GM18505 (cell line): Measurements from ENCODE around the gene WDPCP.
"Not testable (repeated sequence)": the region's sequence is repeated elsewhere in the genome, so short reads cannot be mapped to it uniquely, and the experiment has no call there.

Experiments used
- ATAC-seq: cut with Tn5 transposase; IDR thresholded peaks from one replicate; pipeline ENCODE4 v1.9.1; 2021; ENCODE audit not compliant: unreplicated experiment
- POLR2A ChIP-seq: IDR thresholded peaks from 4 replicates; pipeline ENCODE4 v1.6.1; 2011; ENCODE audit warnings: borderline replicate concordance; ENCODE audit not compliant: insufficient read depth, insufficient read length; ENCODE audit errors: extremely low read depth

The WDPCP gene

GRCh38 chr2:63104482-63104881, 483.8 kb downstream of the WDPCP start:
- TF ChIP-seq POLR2A = no peak

DNA sequence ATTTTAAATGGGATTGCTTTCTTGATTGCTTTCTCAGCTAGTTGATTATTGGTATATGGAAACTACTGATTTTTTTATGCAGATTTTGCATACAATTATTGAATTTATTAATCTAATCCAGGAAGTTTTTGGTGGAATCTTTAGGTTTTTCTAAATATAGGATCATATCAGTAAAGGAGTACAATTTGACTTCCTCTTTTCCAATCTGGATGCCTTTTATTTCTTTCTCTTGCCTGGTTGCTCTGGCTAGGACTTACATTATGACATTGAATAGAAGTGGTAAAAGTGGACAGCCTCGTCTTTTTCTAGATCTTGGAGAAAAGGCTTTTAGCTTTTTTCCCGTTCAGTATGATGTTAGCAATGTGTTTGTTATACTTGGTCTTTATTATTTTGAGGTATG, 486.3 kb downstream of the WDPCP start:
- ATAC-seq = no peak
- TF ChIP-seq POLR2A = no peak

More at GRCh38 chr2:63104482-63104881, 483.8 kb downstream of the WDPCP start:
- no peak for ATAC-seq

- TF ChIP-seq POLR2A = no peak
- no peak for ATAC-seq
These were observed 489.2 kb downstream of the WDPCP start for GRCh38 chr2:63099032-63099431.

DNA sequence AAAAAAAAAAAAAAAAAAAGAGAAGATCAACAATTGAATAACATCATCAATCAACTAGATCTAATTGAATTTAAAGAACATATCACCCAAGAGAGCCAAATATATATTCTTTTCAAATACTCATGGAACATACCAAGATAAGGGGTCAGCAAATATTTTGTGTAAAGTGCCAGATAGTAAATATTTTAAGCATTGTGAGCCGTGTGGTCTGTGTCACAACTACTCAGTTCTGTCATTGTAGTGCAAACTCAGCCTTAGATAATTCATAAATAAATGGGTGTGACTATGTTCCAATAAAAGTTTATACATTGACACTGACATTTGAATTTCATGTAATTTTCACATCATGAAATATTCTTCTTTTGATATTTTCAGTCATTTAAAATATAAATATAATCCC, 491.8 kb downstream of the WDPCP start:
- no peak for TF ChIP-seq POLR2A
- no peak for ATAC-seq

- no peak for TF ChIP-seq POLR2A
- no peak for ATAC-seq
These were observed 494.8 kb downstream of the WDPCP start for GRCh38 chr2:63093502-63093901.

DNA sequence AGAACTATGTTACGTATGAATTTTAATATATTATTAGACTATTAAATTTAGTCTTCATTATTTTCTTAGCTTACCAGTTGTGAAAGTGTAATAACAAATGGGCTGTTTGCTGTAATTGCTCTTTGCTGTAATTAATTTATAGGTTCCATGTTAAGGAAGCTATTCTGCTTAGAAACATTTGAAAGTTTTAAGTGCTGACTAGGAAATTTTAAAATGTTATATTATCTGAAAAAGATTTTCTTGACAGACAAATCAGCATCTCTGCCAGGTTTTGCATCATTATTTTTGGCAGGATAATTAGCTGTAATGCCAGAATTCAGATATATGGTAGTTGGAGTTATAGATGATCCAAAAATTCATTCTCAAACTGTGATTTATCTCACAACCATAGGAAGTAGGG, 495.4 kb downstream of the WDPCP start:
- no peak for ATAC-seq
- TF ChIP-seq POLR2A = no peak

GRCh38 chr2:63092401-63092800, 495.9 kb downstream of the WDPCP start:
- no peak for ATAC-seq
- TF ChIP-seq POLR2A = no peak

DNA sequence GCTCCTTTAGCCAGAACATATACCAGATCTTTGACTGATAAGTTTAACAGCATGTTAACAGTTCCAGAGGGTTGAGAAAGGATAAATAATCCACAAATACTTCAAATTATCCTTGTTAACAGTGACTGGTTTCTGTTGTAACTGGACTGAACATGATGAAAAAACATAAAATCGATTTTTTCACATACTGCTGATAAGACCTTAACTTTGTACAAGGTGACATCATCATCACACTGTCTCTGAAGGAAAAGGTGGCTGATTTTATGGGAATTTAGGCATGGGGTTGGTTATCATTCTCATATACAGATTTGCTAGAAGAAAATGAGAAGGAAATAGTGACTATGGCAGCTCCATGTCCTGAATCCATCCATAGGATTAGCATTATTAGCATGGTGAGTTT, 501.6 kb downstream of the WDPCP start:
- TF ChIP-seq POLR2A = no peak
- no peak for ATAC-seq

GRCh38 chr2:63081404-63081803, 506.9 kb downstream of the WDPCP start:
- no peak for ATAC-seq
- TF ChIP-seq POLR2A = no peak

- no peak for TF ChIP-seq POLR2A
- ATAC-seq = no peak
These were observed 509.2 kb downstream of the WDPCP start for GRCh38 chr2:63078852-63079606.

DNA sequence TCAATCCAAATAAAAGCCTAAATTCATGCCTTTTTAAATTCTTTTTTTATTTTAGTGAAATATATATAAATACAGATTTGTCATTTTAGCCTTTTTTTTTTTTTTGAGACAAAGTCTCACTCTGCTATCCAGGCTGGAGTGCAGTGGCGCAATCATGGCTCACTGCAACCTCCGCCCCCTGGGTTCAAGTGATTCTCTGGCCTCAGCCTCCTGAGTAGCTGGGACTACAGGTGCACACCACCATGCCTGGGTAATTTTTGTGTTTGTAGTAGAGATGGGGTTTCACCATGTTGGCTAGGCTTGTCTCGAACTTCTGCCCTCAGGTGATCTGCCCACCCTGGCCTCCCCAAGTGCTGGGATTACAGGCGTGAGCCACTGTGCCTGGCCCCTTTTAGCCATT, 513.9 kb downstream of the WDPCP start:
- ATAC-seq = not testable (repeated sequence)

GRCh38 chr2:63073994-63074393, 514.3 kb downstream of the WDPCP start:
- TF ChIP-seq POLR2A = no peak
- ATAC-seq = no peak

- no peak for ATAC-seq
- no peak for TF ChIP-seq POLR2A
These were observed 516.6 kb downstream of the WDPCP start for GRCh38 chr2:63071664-63072063.
